NCI-H1930 (cell line): ENCODE measurements around the gene LMO3.
A peak's percentile ranks its signal among the peaks of the same experiment; 100 is the strongest.
"Not testable (repeated sequence)": the region's sequence is repeated elsewhere in the genome, so short reads cannot be mapped to it uniquely, and the experiment has no call there.

ENCODE experiments used
- DNase-seq, 2 experiments: peaks; one replicate each; lab custom pipeline; 2025; lab: John Stamatoyannopoulos, UW

The LMO3 gene

DNA sequence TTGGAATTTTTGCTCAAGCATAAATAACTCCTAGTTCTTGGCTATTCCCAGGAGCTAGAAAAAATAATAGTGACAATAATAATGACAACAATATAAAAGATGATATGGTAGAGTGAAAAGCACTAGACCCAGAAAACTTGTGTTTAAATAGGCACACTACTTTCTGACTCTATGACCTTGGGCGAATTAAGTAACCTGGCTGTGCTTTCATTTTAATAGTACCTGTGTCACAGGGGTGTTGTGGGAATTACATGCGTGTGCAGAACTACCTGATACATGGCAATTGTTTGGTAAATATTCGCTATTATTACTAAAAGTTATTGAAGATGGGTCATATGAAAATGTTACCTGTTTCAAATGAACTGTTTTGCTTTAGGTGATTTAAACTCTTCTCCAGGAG lies 60.1 kb downstream of the LMO3 start:
- DNase-seq = no peak

DNA sequence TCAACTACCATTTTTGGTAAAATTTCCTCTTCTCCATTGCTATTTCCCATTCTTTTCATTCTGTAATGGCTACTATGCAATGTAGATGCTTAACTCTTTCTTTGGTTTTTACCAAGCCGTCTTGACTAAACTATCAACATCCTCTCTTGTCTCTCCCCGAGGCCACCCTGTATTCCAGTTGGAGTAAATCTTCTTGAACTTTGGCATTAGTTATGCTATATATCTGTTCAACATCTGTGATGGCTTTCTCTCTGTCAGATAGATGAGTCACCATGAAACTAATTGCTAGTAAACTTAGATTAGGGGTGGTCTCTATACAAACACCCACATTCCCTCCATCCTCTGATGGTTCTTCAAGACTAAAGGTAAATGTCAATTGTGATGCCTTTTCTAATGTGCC lies 63.4 kb downstream of the LMO3 start:
- DNase-seq = no peak

DNA sequence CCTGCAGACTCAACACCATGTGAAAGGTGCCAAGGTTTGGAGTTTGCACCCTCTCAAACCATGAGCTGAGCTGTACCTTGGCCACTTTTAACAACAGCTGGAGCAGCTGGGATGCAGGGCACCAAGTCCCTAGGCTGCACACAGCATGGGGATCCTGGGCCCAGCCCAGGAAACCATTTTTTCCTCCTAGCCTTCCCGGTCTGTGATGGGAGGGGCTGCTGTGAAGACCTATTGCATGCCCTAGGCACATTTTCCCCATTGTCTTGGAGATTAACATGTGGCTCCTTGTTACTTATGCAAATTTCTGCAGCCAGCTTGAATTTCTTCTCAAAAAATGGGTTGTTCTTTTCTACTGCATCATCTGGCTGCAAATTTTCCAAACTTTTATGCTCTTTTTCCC lies 68.3 kb downstream of the LMO3 start:
- DNase-seq = not testable (repeated sequence)

DNA sequence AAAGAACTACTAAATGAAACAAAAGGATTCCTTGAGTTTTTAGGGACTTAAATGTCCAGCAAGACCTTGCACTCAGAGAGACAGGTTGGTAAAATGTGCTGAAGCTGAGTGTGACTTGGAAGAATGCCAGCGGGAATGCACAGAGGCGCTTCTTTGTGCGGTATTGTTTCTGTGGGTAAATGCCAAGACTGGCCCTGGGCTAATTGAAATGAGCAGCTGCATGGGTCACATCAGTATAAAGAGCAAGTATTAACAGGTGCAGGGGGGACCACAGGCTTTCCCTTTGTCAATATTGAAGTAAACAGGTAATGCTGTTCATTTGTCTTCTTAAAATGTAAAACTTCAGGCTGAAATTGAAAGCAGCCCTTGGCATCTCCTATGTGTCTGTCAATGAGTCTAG lies 74.3 kb downstream of the LMO3 start:
- DNase-seq = peak; percentile 59 to 63

DNA sequence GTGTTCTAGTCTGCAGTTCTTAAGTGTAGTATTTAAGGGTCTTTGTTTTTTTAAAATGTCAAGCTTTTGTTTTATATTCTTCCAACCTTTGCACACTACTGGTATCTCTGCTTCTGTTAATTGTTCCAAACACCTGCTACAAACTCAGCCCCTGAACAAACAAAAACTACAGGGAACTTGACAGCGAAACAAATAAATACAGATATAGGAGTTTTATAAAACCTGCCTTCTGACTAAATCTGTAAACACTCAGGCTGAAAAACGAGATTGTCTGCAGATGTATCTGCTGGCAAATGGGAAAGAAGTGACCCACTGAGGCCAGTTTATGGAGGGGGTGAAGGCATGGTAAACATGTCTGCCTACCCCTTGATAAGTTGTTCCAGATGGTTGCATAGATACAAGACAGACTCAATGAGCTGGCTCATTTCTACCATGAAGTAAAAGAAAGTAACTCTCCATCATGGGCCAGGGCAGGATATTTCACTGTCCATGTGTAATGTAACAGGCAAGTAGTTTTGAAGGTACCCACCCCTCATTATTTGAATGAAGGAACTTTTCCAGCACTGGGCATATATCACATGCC lies 75.6 kb downstream of the LMO3 start:
- DNase-seq = no peak

DNA sequence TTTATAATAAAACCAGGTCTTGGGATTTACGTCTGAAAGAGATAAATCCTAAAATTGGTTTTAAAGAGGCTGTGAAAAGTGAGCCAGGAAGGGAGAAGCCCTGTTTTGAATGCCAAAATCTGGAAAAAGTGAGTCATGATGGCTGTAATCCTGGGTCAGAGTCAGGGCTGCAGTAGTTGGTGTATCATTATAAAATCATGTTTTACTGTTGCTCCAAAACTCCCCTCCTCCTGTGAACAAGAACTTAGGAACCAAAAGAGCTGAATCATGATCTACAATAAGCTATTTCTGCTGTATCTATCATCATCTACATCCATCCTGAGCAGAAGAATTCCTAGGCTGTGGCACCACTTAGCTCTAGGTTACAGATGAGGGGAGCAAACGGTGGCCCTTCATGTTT lies 79.3 kb downstream of the LMO3 start:
- DNase-seq = no peak

DNA sequence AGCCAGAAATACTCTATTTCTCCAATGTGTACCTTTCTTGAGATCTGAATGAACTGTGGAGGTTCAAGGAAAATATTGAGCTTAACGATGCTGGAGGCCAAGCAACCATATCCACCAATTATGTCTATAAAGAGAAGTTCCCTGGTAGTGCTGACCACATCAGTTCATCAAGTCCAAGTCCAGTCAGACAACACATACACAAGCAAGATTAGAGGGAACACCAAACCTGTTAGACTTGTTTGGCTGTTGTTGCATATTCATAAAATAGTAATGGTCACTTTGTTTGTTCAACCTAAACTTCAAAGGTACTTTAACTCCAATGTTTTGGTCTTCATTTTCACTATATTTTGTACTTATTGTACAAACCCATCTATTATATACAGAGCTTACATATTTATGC lies 81.6 kb downstream of the LMO3 start:
- DNase-seq = no peak

DNA sequence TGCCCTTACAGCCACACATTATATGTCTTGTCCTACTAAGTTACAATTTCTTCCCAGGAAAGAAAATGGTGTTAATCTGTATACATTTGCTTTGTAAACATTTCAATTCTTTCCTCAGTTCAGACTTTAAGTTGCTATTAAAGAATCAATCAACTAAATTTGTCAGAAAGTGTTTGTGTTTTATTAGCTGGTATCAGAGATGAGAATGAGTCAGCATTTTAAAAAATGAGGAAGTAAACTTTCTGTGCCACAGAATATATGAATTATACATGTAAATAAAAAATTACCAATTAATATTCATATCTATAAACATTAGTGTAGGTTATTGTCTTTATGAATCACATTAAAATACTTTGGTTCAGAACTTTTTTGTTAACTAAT lies 82.0 kb downstream of the LMO3 start:
- DNase-seq = no peak

DNA sequence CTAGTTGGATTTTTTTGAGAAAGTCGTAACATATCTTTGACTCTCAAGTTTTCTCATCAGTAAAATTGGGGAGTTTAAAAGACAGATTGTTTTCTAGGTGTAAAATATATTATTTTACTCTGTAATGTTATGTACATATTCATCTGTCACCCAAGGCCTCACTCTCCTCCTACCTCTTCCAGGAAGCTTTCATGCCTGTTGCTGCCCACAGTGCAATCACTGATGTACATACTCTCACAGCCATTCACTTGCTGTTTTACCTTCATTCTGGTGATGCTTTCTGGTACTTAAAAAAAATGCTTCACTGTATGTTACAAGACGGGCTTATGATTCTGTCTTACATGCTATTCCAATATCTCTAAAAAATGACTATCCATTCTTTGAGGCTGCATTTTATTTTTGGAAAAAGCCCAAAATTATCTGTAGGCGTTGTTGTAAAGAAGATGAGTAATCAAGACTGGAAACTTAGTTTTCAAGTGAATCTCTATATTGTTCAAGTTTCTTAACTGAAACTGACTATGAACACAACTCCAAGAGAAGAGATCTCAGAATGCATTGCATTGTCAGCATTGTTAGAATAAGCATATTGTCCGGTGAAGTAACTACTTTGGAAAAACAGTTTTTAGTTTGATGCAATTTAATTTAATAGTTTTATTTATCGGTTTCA lies 82.5 kb downstream of the LMO3 start:
- no peak for DNase-seq

DNA sequence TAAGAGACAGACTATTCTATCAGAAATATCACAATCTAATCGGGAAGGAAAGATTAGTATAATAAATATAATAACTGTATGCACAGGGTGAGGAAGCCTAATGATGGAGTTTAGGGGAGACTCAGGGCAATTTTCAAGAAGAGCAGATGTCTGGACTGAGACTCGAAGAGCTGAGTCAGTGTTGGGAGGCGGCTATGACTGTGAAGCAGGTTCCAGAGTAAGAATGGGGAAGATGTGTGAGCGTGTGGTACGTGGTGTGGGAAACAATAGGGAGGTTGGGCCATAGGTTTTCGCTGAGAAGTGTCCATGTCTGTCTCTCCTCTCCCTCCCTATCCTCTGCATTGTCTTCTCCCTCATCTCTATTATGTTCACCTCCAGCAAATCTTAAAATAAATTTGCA lies 85.6 kb downstream of the LMO3 start:
- no peak for DNase-seq

DNA sequence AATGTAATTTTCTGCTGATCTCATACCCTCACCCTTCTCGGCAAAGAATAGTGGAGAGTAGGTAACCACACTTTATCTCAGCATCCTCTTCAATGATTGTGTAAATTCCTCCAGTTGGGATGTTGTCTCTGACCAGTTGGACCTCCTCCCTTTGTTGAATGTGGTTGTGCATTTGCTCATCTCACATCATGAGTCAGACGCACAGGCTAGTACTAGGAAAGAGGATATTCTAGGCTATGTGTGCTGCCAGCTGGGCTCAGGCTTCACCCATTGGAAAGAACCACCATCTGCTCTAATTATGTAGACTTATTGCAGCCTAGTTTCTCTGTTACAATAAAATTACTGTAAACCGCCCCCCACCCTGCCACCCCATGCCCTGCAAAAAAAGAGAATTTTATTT lies 90.3 kb downstream of the LMO3 start:
- no peak for DNase-seq

DNA sequence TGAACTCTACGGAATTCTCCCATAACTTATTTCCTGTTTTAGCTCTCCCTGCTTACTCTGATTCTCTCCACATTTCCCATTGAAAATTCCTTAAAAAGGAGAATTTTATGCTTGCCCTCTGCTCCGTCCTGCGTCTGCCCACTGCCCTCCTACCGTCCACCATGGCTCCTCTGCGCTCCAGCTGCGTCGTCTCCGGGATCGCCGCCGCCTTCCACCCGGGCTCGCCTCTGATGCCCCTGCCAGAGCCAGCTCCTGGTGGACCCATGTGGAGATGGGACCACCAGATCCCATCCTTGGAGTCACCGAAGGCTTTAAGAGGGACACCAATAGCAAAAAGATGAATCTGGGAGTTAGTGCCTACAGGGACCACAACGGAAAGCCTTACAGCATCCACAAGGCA lies 92.7 kb downstream of the LMO3 start:
- no peak for DNase-seq

DNA sequence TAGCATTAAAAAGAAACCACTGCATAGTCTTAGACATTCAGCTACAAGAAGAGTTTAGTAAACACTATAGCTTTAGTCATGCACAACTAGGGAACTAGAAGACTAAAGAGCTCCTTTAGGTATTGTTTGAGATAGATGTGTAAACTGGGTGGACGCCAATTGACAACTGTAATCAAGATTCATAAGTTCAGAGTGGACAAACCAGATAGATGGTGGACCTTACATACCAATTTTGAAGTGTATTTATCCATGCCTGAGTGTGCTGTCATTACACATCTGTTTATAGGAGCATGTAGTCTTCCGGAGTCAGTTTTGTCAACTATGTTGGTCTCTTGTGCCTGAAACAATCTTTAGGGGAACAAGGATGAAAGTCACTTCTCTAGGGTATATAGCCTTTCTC lies 96.6 kb downstream of the LMO3 start:
- no peak for DNase-seq

DNA sequence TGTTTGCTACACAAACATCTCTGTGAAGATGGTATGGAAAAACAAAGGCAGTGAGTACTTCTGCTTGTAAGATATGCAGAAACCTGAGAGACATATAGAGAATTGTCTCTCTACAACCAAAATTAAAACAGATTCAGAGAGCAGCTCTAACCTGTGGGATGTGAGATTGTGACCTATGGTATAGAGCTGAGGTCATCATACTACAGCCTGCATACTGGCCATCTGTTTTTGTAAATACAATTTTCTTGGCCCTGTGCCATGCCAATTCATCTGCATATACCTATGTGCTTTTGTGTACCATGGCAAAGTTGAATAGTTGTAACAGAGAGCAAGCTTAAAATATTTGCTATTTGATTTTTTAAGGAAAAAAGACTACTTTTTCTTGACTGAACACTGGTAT lies 99.6 kb downstream of the LMO3 start:
- DNase-seq = no peak

DNA sequence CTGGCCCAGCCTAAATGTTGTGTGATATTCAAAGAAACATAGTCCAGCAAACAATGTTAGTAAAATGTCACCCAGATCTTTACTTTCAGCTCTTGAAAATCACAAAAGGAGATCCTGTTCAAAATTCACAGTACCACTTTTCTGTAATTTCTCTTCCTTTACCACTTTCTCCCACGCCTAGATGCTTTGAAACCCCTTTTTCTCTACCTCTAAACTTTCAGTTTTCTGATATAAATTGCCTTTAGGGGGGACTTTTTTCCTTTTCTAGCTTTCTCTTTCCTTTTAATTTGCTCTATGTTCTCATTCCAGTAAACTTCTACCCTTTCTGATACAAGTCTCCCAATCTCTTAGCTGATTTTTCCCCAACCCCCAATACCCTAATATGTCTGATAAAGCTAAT lies 101.8 kb downstream of the LMO3 start:
- DNase-seq = no peak

DNA sequence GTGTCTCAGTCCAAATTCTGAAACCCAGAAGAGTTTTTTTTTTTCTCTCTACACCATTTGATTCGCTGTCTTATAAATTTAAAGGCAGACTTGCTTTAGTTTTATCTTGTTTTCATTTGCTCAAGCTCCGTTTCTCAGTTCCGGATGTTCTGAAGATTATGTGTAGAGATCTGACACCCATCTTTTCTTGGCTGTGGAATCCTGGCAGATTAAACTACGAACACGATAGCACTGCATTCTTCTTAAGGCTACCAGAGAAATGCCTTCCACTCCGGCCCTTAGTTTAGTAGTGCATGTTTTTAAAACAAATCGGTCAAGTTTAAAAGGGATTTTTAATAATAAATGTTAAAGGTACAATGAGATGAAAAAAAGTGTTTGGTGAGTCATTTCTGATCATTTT lies 106.4 kb downstream of the LMO3 start:
- DNase-seq = no peak
